Testis (tissue), 2 donors: ENCODE results near the gene RNF39.

ENCODE experiments used
- POLR2A ChIP-seq: fragments of 450-650 bp; IDR thresholded peaks from one replicate; pipeline ENCODE4 v1.6.1; 2017; ENCODE audit warnings: antibody characterized with exemption, mild to moderate bottlenecking, moderate library complexity
- TF ChIP-seq, protein P1 (sequence below), 3 experiments: fragments of 450-650 bp in 2 of 3; fragments of 200-600 bp in 1 of 3; sonication (generic) in 1 of 3; IDR thresholded peaks; one replicate each; pipeline ENCODE4 v1.5.1; 2016 to 2019; ENCODE audit warnings: antibody characterized with exemption in 3 of 3, mild to moderate bottlenecking in 2 of 3, moderate library complexity in 1 of 3

DNA sequence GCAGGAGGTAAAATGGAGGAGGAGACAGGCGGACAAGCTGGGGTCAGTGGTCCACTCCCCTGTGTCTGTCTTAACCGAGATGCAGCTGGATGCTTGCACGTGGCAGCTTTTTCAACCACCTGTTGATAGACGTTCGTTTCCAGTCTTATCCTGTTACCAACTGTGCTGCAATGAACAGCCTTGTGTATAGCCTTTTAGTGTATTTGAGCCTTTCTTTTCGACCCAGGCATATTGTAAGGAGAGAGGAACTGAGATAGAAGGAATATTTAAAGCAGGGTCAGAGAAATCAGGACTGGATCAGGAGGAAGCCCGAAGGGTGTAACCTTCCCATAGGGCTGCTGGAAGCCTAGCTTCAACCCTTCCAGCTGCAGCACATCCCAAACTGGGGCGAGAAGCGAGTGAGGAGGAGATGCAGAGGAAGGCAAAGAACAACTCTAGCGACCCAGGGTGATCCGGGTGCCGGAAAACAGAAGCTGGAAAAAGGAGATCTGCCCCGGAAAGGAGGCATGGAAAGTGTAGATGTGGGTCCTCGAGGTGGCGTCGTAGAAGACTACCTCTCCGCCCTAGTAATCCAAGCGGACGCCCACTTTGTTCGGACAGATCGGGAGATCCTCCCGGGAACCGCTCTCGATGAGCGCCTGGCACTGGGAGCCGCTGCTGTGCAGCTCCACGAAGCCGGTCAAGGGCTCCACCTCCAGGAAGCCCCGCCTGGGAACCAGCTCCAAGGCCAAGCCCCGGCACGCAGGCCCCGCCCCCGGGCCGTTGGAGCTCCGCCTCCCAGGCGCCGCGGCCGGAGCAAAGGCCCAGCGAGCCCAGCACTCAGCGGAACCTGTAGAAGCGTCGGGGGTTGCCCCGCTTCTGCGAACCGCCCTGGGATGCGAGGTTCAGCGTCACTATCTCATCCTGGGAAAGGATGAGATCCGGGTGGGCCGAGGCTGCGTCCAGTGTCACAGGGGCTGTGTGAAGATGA, 26.2 kb upstream of the RNF39 start:
- TF ChIP-seq, protein P1, sequence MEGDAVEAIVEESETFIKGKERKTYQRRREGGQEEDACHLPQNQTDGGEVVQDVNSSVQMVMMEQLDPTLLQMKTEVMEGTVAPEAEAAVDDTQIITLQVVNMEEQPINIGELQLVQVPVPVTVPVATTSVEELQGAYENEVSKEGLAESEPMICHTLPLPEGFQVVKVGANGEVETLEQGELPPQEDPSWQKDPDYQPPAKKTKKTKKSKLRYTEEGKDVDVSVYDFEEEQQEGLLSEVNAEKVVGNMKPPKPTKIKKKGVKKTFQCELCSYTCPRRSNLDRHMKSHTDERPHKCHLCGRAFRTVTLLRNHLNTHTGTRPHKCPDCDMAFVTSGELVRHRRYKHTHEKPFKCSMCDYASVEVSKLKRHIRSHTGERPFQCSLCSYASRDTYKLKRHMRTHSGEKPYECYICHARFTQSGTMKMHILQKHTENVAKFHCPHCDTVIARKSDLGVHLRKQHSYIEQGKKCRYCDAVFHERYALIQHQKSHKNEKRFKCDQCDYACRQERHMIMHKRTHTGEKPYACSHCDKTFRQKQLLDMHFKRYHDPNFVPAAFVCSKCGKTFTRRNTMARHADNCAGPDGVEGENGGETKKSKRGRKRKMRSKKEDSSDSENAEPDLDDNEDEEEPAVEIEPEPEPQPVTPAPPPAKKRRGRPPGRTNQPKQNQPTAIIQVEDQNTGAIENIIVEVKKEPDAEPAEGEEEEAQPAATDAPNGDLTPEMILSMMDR (IDR thresholded peaks at IDR 0.05): no peak
- TF ChIP-seq POLR2A: no peak
